Calu3 (cell line): ENCODE results near the gene LAMA2. TPM values are rescaled to one million over a fixed set of nuclear protein-coding genes. Genes with fewer than 3 reads are reported as not detected.

ENCODE experiments used
- BruUV-seq: library from RNA; stranded (reverse); fragments of 400-500 nt; replicated peaks from 2 replicates; lab custom pipeline; 2021; lab: Mats Ljungman, UMichigan
- CTCF ChIA-PET: fragments of 300-600 bp; sonication (Branson Sonifier 250); formaldehyde crosslinking; loops from one replicate; lab custom pipeline; 2022; ENCODE audit warnings: antibody characterized with exemption; lab: Charles Lee
- DNase-seq: peaks from one replicate; pipeline ENCODE4 v3.0.0; 2022
- H3K27ac Mint-ChIP-seq: one replicate; pipeline ENCODE4 v1.8.0; 2022; ENCODE audit warnings: mixed read lengths; ENCODE audit not compliant: unreplicated experiment
- H3K27me3 Mint-ChIP-seq: one replicate; pipeline ENCODE4 v1.8.0; 2022; ENCODE audit warnings: mixed read lengths; ENCODE audit not compliant: unreplicated experiment
- H3K36me3 Mint-ChIP-seq: one replicate; pipeline ENCODE4 v1.8.0; 2022; ENCODE audit warnings: mild to moderate bottlenecking, moderate library complexity, mixed read lengths; ENCODE audit not compliant: insufficient read depth, unreplicated experiment
- H3K4me1 Mint-ChIP-seq: one replicate; pipeline ENCODE4 v1.8.0; 2022; ENCODE audit warnings: mild to moderate bottlenecking, low read depth, mixed read lengths; ENCODE audit not compliant: unreplicated experiment
- H3K4me3 Mint-ChIP-seq: one replicate; pipeline ENCODE4 v1.8.0; 2022; ENCODE audit warnings: mild to moderate bottlenecking, low read depth, moderate library complexity, mixed read lengths; ENCODE audit not compliant: unreplicated experiment
- H3K9me3 Mint-ChIP-seq: one replicate; pipeline ENCODE4 v1.8.0; 2022; ENCODE audit warnings: low read depth, mixed read lengths; ENCODE audit not compliant: unreplicated experiment
- intact Hi-C: fragments of 100-400 bp; cut with micrococcal nuclease; formaldehyde crosslinking; loops from one replicate; pipeline ENCODE4 v1.10.0; 2022; ENCODE audit not compliant: unreplicated experiment
- total RNA-seq: library from RNA; stranded (reverse); gene quantifications from 2 replicates; pipeline ENCODE4 v1.2.3, GENCODE V29; 2022
- TF ChIP-seq, protein P1 (sequence below): fragments of 200-600 bp; IDR thresholded peaks from one replicate; pipeline ENCODE4 v1.8.0; 2022; ENCODE audit warnings: antibody characterized with exemption; ENCODE audit not compliant: unreplicated experiment

Gene LAMA2
- total RNA-seq, 1 experiment from 2014 or later: 0.80 TPM

DNA sequence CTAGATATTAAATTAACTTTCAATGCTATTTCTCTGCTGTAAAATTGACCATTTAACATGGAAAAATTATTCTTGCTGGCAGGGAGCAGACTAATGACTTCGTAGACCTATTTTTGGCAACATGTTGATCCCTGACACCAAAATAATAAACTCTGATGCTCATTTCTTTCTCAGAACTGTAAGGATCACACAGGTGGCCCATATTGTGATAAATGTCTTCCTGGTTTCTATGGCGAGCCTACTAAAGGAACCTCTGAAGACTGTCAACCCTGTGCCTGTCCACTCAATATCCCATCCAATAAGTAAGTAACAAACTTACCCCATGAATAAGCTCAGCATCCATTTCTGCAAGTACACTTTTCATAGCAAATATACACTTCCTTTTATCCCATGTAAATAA is 387.5 kb downstream of the LAMA2 start:
- TF ChIP-seq, protein P1, sequence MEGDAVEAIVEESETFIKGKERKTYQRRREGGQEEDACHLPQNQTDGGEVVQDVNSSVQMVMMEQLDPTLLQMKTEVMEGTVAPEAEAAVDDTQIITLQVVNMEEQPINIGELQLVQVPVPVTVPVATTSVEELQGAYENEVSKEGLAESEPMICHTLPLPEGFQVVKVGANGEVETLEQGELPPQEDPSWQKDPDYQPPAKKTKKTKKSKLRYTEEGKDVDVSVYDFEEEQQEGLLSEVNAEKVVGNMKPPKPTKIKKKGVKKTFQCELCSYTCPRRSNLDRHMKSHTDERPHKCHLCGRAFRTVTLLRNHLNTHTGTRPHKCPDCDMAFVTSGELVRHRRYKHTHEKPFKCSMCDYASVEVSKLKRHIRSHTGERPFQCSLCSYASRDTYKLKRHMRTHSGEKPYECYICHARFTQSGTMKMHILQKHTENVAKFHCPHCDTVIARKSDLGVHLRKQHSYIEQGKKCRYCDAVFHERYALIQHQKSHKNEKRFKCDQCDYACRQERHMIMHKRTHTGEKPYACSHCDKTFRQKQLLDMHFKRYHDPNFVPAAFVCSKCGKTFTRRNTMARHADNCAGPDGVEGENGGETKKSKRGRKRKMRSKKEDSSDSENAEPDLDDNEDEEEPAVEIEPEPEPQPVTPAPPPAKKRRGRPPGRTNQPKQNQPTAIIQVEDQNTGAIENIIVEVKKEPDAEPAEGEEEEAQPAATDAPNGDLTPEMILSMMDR: no peak
- H3K27me3 Mint-ChIP-seq: no peaks in the 10 kb centered on the region
- no peak for DNase-seq
- intact Hi-C loops: no loop called here
- no TSS peak for BruUV-seq
- no peak overlapping the region for H3K4me3 Mint-ChIP-seq
- H3K4me1 Mint-ChIP-seq: no peaks in the 10 kb centered on the region
- CTCF ChIA-PET: no interaction called here
- H3K36me3 Mint-ChIP-seq: no peaks in the 10 kb centered on the region
- no peaks in the 10 kb centered on the region for H3K9me3 Mint-ChIP-seq
- no peak overlapping the region for H3K27ac Mint-ChIP-seq

DNA sequence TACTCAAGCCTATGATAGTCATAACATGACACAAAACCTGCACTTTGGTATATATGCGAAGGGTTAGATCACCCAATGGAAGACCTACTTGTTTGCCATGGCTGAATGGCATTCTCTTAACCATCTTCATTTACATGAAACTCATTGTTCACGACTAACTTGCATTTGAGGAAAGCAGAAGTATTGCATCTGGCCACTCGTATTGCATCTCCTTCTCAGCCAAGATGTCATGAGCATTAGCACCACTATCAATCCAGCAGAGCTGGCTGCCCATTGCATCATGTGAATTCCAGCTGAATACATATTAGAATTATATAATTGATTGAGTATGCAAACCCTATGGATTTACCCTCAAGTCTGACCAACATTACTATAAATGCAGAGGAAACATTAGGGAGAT is 390.2 kb downstream of the LAMA2 start:
- H3K27ac Mint-ChIP-seq: no peak overlapping the region
- H3K4me1 Mint-ChIP-seq: no peaks in the 10 kb centered on the region
- TF ChIP-seq, protein P1: no peak
- CTCF ChIA-PET: no interaction called here
- intact Hi-C loops: loop anchor here (1.0 kb wide), 1 partner anchor 307 kb away; no protein-coding TSS in a partner anchor
- no peaks in the 10 kb centered on the region for H3K9me3 Mint-ChIP-seq
- BruUV-seq: no TSS peak
- no peaks in the 10 kb centered on the region for H3K27me3 Mint-ChIP-seq
- no peak overlapping the region for H3K4me3 Mint-ChIP-seq
- H3K36me3 Mint-ChIP-seq: no peaks in the 10 kb centered on the region
- no peak for DNase-seq

DNA sequence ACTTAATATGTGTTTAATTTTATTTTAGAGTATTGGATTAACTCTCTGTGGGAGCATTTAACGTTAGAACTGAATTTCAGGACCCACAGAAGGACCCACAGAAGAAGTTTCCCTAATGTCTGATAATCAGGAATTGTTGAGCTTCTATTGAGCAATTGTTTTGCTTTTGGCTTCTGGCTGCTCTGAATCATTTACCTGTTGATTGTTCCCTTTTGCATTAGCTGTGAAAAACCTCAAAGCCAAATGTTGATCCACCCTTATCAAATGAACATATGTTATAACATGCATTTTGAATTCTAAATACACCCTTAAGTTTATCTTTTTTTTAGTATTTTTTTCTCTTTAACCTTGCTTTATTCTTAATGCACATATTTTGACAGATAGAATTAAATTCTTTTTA is 393.5 kb downstream of the LAMA2 start:
- no TSS peak for BruUV-seq
- intact Hi-C loops: no loop called here
- no peaks in the 10 kb centered on the region for H3K9me3 Mint-ChIP-seq
- CTCF ChIA-PET: no interaction called here
- H3K4me3 Mint-ChIP-seq: no peak overlapping the region
- H3K27me3 Mint-ChIP-seq: no peaks in the 10 kb centered on the region
- no peak for DNase-seq
- TF ChIP-seq, protein P1: no peak
- H3K4me1 Mint-ChIP-seq: no peaks in the 10 kb centered on the region
- no peak overlapping the region for H3K27ac Mint-ChIP-seq
- no peaks in the 10 kb centered on the region for H3K36me3 Mint-ChIP-seq

GRCh38 chr6:129276986-129277385 is 394.0 kb downstream of the LAMA2 start:
- Mint-ChIP-seq H3K4me3 (no peak overlapping the region), H3K27me3 (no peaks in the 10 kb centered on the region), H3K9me3 (no peaks in the 10 kb centered on the region), H3K4me1 (no peaks in the 10 kb centered on the region), H3K27ac (no peak overlapping the region), H3K36me3 (no peaks in the 10 kb centered on the region)
- TF ChIP-seq, protein P1: no peak
- BruUV-seq: no TSS peak
- intact Hi-C loops: no loop called here
- CTCF ChIA-PET: no interaction called here
- no peak for DNase-seq
